ENCODE measurements around the gene PLA2G4D. TPM values are rescaled to one million over a fixed set of nuclear protein-coding genes. Genes with fewer than 3 reads are reported as not detected.
A peak's percentile ranks its signal among the peaks of the same experiment; 100 is the strongest.

The PLA2G4D gene
- polyA plus RNA-seq, 2 donors, result 1.0 to 4.5 TPM

GRCh38 chr15:42048080-42048820, 46.1 kb downstream of the PLA2G4D start:
- no peaks in the 10 kb centered on the region for H3K36me3 ChIP-seq (ENCODE audit: control insufficient read depth in 2 of 2, insufficient read depth in 2 of 2, low read length in 1 of 2)
- H3K27ac ChIP-seq (ENCODE audit: low read depth in 2 of 2, low read length in 1 of 2), result peak overlapping the region; percentile 7 to 52
- WGBS, 2 donors, result 77 to 88% methylated on average over 9 of the region's 9 CpGs
- H3K27me3 ChIP-seq (ENCODE audit: control insufficient read depth in 1 of 2, insufficient read depth in 2 of 2, low read length in 2 of 2), result no peaks in the 10 kb centered on the region
- H3K4me1 ChIP-seq (ENCODE audit: control insufficient read depth in 2 of 2, insufficient read depth in 2 of 2, low read length in 1 of 2), result no peaks in the 10 kb centered on the region
- H3K9me3 ChIP-seq (ENCODE audit: control insufficient read depth in 2 of 2, insufficient read depth in 1 of 2, low read depth in 1 of 2, low read length in 1 of 2), result no peaks in the 10 kb centered on the region
- H3K4me3 ChIP-seq (ENCODE audit: low read depth in 1 of 2, low read length in 2 of 2), result no peak overlapping the region

- Histone ChIP-seq H3K27me3 (ENCODE audit: control insufficient read depth in 1 of 2, insufficient read depth in 2 of 2, low read length in 2 of 2) (no peaks in the 10 kb centered on the region), H3K9me3 (ENCODE audit: control insufficient read depth in 2 of 2, insufficient read depth in 1 of 2, low read depth in 1 of 2, low read length in 1 of 2) (no peaks in the 10 kb centered on the region), H3K27ac (ENCODE audit: low read depth in 2 of 2, low read length in 1 of 2) (no peak overlapping the region), H3K36me3 (ENCODE audit: control insufficient read depth in 2 of 2, insufficient read depth in 2 of 2, low read length in 1 of 2) (no peaks in the 10 kb centered on the region), H3K4me3 (ENCODE audit: low read depth in 1 of 2, low read length in 2 of 2) (no peak overlapping the region), H3K4me1 (ENCODE audit: control insufficient read depth in 2 of 2, insufficient read depth in 2 of 2, low read length in 1 of 2) (no peaks in the 10 kb centered on the region)
- 74 to 78% methylated on average over 2 of the region's 2 CpGs for WGBS, 2 donors
Measured at GRCh38 chr15:42046597-42046996, 47.8 kb downstream of the PLA2G4D start.

- Histone ChIP-seq H3K36me3 (ENCODE audit: control insufficient read depth in 2 of 2, insufficient read depth in 2 of 2, low read length in 1 of 2) (no peaks in the 10 kb centered on the region), H3K27me3 (ENCODE audit: control insufficient read depth in 1 of 2, insufficient read depth in 2 of 2, low read length in 2 of 2) (no peaks in the 10 kb centered on the region), H3K4me3 (ENCODE audit: low read depth in 1 of 2, low read length in 2 of 2) (no peak overlapping the region), H3K4me1 (ENCODE audit: control insufficient read depth in 2 of 2, insufficient read depth in 2 of 2, low read length in 1 of 2) (no peaks in the 10 kb centered on the region), H3K9me3 (ENCODE audit: control insufficient read depth in 2 of 2, insufficient read depth in 1 of 2, low read depth in 1 of 2, low read length in 1 of 2) (no peaks in the 10 kb centered on the region), H3K27ac (ENCODE audit: low read depth in 2 of 2, low read length in 1 of 2) (no peak overlapping the region)
- 50 to 62% methylated on average over 8 of the region's 8 CpGs for WGBS, 2 donors
Measured at GRCh38 chr15:42045211-42045615, 49.1 kb downstream of the PLA2G4D start.

- H3K36me3 ChIP-seq (ENCODE audit: control insufficient read depth in 2 of 2, insufficient read depth in 2 of 2, low read length in 1 of 2), result no peaks in the 10 kb centered on the region
- WGBS, 2 donors, result 88 to 92% methylated on average over 5 of the region's 5 CpGs
- H3K9me3 ChIP-seq (ENCODE audit: control insufficient read depth in 2 of 2, insufficient read depth in 1 of 2, low read depth in 1 of 2, low read length in 1 of 2), result no peaks in the 10 kb centered on the region
- no peaks in the 10 kb centered on the region for H3K27me3 ChIP-seq (ENCODE audit: control insufficient read depth in 1 of 2, insufficient read depth in 2 of 2, low read length in 2 of 2)
- H3K27ac ChIP-seq (ENCODE audit: low read depth in 2 of 2, low read length in 1 of 2), result no peak overlapping the region
- H3K4me1 ChIP-seq (ENCODE audit: control insufficient read depth in 2 of 2, insufficient read depth in 2 of 2, low read length in 1 of 2), result peaks cover 0 to under 1% of the 10 kb centered on the region in 2 donors
- H3K4me3 ChIP-seq (ENCODE audit: low read depth in 1 of 2, low read length in 2 of 2), result no peak overlapping the region
Measured at GRCh38 chr15:42042602-42043400, 51.6 kb downstream of the PLA2G4D start.

- no peak overlapping the region for H3K4me3 ChIP-seq (ENCODE audit: low read depth in 1 of 2, low read length in 2 of 2)
- 96% methylated on average over 6 of the region's 6 CpGs for WGBS, 2 donors
- H3K36me3 ChIP-seq (ENCODE audit: control insufficient read depth in 2 of 2, insufficient read depth in 2 of 2, low read length in 1 of 2), result no peaks in the 10 kb centered on the region
- peaks cover 2 to 20% of the 10 kb centered on the region in 2 donors for H3K4me1 ChIP-seq (ENCODE audit: control insufficient read depth in 2 of 2, insufficient read depth in 2 of 2, low read length in 1 of 2)
- no peaks in the 10 kb centered on the region for H3K9me3 ChIP-seq (ENCODE audit: control insufficient read depth in 2 of 2, insufficient read depth in 1 of 2, low read depth in 1 of 2, low read length in 1 of 2)
- no peak overlapping the region for H3K27ac ChIP-seq (ENCODE audit: low read depth in 2 of 2, low read length in 1 of 2)
- no peaks in the 10 kb centered on the region for H3K27me3 ChIP-seq (ENCODE audit: control insufficient read depth in 1 of 2, insufficient read depth in 2 of 2, low read length in 2 of 2)
Measured at GRCh38 chr15:42038401-42038800, 56.0 kb downstream of the PLA2G4D start.

- Histone ChIP-seq H3K4me3 (ENCODE audit: low read depth in 1 of 2, low read length in 2 of 2) (no peak overlapping the region), H3K4me1 (ENCODE audit: control insufficient read depth in 2 of 2, insufficient read depth in 2 of 2, low read length in 1 of 2) (peaks cover 2 to 26% of the 10 kb centered on the region in 2 donors), H3K9me3 (ENCODE audit: control insufficient read depth in 2 of 2, insufficient read depth in 1 of 2, low read depth in 1 of 2, low read length in 1 of 2) (no peaks in the 10 kb centered on the region), H3K36me3 (ENCODE audit: control insufficient read depth in 2 of 2, insufficient read depth in 2 of 2, low read length in 1 of 2) (no peaks in the 10 kb centered on the region), H3K27ac (ENCODE audit: low read depth in 2 of 2, low read length in 1 of 2) (no peak overlapping the region), H3K27me3 (ENCODE audit: control insufficient read depth in 1 of 2, insufficient read depth in 2 of 2, low read length in 2 of 2) (no peaks in the 10 kb centered on the region)
- WGBS, 2 donors, result 48 to 50% methylated on average over 8 of the region's 8 CpGs
Measured at GRCh38 chr15:42037656-42038055, 56.7 kb downstream of the PLA2G4D start.

- H3K27ac ChIP-seq (ENCODE audit: low read depth in 2 of 2, low read length in 1 of 2), result no peak overlapping the region
- 92% methylated on average over 9 of the region's 9 CpGs for WGBS, 2 donors
- H3K4me3 ChIP-seq (ENCODE audit: low read depth in 1 of 2, low read length in 2 of 2), result no peak overlapping the region
Measured at GRCh38 chr15:42036966-42037365, 57.4 kb downstream of the PLA2G4D start.

GRCh38 chr15:42036112-42036905, 58.1 kb downstream of the PLA2G4D start:
- WGBS, 2 donors, result 87 to 89% methylated on average over 42 to 45 of the region's 45 CpGs
- Histone ChIP-seq H3K4me1 (ENCODE audit: control insufficient read depth in 2 of 2, insufficient read depth in 2 of 2, low read length in 1 of 2) (peaks cover 2 to 30% of the 10 kb centered on the region in 2 donors), H3K27ac (ENCODE audit: low read depth in 2 of 2, low read length in 1 of 2) (peak overlapping the region in 1 of 2 donors; percentile 70)

More at GRCh38 chr15:42036966-42037365, 57.4 kb downstream of the PLA2G4D start:
- H3K4me1 ChIP-seq (ENCODE audit: control insufficient read depth in 2 of 2, insufficient read depth in 2 of 2, low read length in 1 of 2), result peaks cover 2 to 30% of the 10 kb centered on the region in 2 donors
- H3K27me3 ChIP-seq (ENCODE audit: control insufficient read depth in 1 of 2, insufficient read depth in 2 of 2, low read length in 2 of 2), result no peaks in the 10 kb centered on the region
- no peaks in the 10 kb centered on the region for H3K9me3 ChIP-seq (ENCODE audit: control insufficient read depth in 2 of 2, insufficient read depth in 1 of 2, low read depth in 1 of 2, low read length in 1 of 2)
- no peaks in the 10 kb centered on the region for H3K36me3 ChIP-seq (ENCODE audit: control insufficient read depth in 2 of 2, insufficient read depth in 2 of 2, low read length in 1 of 2)

GRCh38 chr15:42035435-42035761, 59.0 kb downstream of the PLA2G4D start:
- no peak overlapping the region for H3K4me3 ChIP-seq (ENCODE audit: low read depth in 1 of 2, low read length in 2 of 2)
- H3K36me3 ChIP-seq (ENCODE audit: control insufficient read depth in 2 of 2, insufficient read depth in 2 of 2, low read length in 1 of 2), result no peaks in the 10 kb centered on the region
- H3K9me3 ChIP-seq (ENCODE audit: control insufficient read depth in 2 of 2, insufficient read depth in 1 of 2, low read depth in 1 of 2, low read length in 1 of 2), result no peaks in the 10 kb centered on the region
- H3K4me1 ChIP-seq (ENCODE audit: control insufficient read depth in 2 of 2, insufficient read depth in 2 of 2, low read length in 1 of 2), result peaks cover 2 to 30% of the 10 kb centered on the region in 2 donors
- H3K27me3 ChIP-seq (ENCODE audit: control insufficient read depth in 1 of 2, insufficient read depth in 2 of 2, low read length in 2 of 2), result no peaks in the 10 kb centered on the region
- H3K27ac ChIP-seq (ENCODE audit: low read depth in 2 of 2, low read length in 1 of 2), result peak overlapping the region; percentile 66 to 93
- WGBS, 2 donors, result 30 to 35% methylated on average over 3 of the region's 3 CpGs

More at GRCh38 chr15:42036112-42036905, 58.1 kb downstream of the PLA2G4D start:
- H3K9me3 ChIP-seq (ENCODE audit: control insufficient read depth in 2 of 2, insufficient read depth in 1 of 2, low read depth in 1 of 2, low read length in 1 of 2), result no peaks in the 10 kb centered on the region
- H3K27me3 ChIP-seq (ENCODE audit: control insufficient read depth in 1 of 2, insufficient read depth in 2 of 2, low read length in 2 of 2), result no peaks in the 10 kb centered on the region
- no peaks in the 10 kb centered on the region for H3K36me3 ChIP-seq (ENCODE audit: control insufficient read depth in 2 of 2, insufficient read depth in 2 of 2, low read length in 1 of 2)
- no peak overlapping the region for H3K4me3 ChIP-seq (ENCODE audit: low read depth in 1 of 2, low read length in 2 of 2)
